Tibial nerve (tissue), 4 donors: ENCODE measurements around the gene GJB5. TPM values are rescaled to one million over a fixed set of nuclear protein-coding genes. Genes with fewer than 3 reads are reported as not detected.

Experiments used
- DNase-seq, 2 donors: peaks; one replicate each; pipeline ENCODE4 v3.0.0-alpha.2; 2019; ENCODE audit warnings: low spot score in 2 of 2
- H3K27ac ChIP-seq, 4 donors: fragments of 200-600 bp; sonication (generic) in 3 of 4; one replicate each; pipeline ENCODE4 v1.5.1; 2017 to 2019; ENCODE audit warnings: mild to moderate bottlenecking in 1 of 4
- H3K27me3 ChIP-seq, 2 donors: fragments of 200-600 bp; sonication (generic) in 1 of 2; one replicate each; pipeline versions ENCODE4 v1.5.1 to v1.6.0; 2017 to 2019
- H3K36me3 ChIP-seq, 3 donors: fragments of 200-600 bp; sonication (generic); one replicate each; pipeline ENCODE4 v1.5.1; 2018 to 2019
- H3K4me1 ChIP-seq, 4 donors: fragments of 200-600 bp; sonication (generic) in 3 of 4; one replicate each; pipeline ENCODE4 v1.5.1; 2017 to 2019
- H3K4me3 ChIP-seq, 4 donors: fragments of 200-600 bp; sonication (generic) in 3 of 4; one replicate each; pipeline ENCODE4 v1.5.1; 2017 to 2019; ENCODE audit warnings: mild to moderate bottlenecking in 1 of 4, moderate library complexity in 1 of 4
- H3K9me3 ChIP-seq, 4 donors: fragments of 200-600 bp; sonication (generic) in 3 of 4; one replicate each; pipeline ENCODE4 v1.5.1; 2017 to 2019
- CTCF ChIP-seq, 5 experiments: fragments of 200-600 bp in 3 of 5; fragments of 450-650 bp in 2 of 5; sonication (generic) in 3 of 5; IDR thresholded peaks; one replicate each; pipeline ENCODE4 v1.5.1; 2016 to 2019; ENCODE audit warnings: antibody characterized with exemption in 5 of 5, mild to moderate bottlenecking in 3 of 5, moderate library complexity in 2 of 5
- EP300 ChIP-seq, 2 donors: sonication (generic); formaldehyde crosslinking; IDR thresholded peaks; one replicate each; pipeline ENCODE4 v1.6.1; 2017; ENCODE audit warnings: antibody characterized with exemption in 2 of 2, mild to moderate bottlenecking in 1 of 2
- POLR2A ChIP-seq, 2 donors: fragments of 450-650 bp; IDR thresholded peaks; one replicate each; pipeline ENCODE4 v1.6.1; 2017; ENCODE audit warnings: antibody characterized with exemption in 2 of 2, mild to moderate bottlenecking in 2 of 2, moderate library complexity in 2 of 2
- WGBS, 2 donors: methylation state at CpG; one replicate each; pipeline ENCODE4 v1.1.5; 2018; 5-methylcytosine and 5-hydroxymethylcytosine counted together
- total RNA-seq, 4 donors: library from RNA; depleted of rRNA; stranded (reverse); fragments of >200 nt; gene quantifications; one replicate each; pipeline ENCODE4 v1.1.0, GENCODE V29; 2016

The GJB5 gene
- total RNA-seq, 4 donors from 2014 or later = 0.22 to 1.0 TPM; not detected in 2

GRCh38 chr1:34796990-34797389 lies 42.1 kb downstream of the GJB5 start:
- TF ChIP-seq CTCF (IDR thresholded peaks at IDR 0.05) (no peak), POLR2A (IDR thresholded peaks at IDR 0.05) (no peak), EP300 (IDR thresholded peaks at IDR 0.05) (no peak)
- Histone ChIP-seq H3K4me1 (peaks cover 0 to 12% (median 0%) of the 10 kb centered on the region in 4 donors), H3K27ac (peak overlapping the region in 1 of 4 donors; percentile 62), H3K9me3 (no peaks in the 10 kb centered on the region), H3K4me3 (peak overlapping the region in 1 of 4 donors; percentile 48), H3K27me3 (peaks cover 0 to 10% of the 10 kb centered on the region in 2 donors), H3K36me3 (peaks cover 0 to 47% (median 0%) of the 10 kb centered on the region in 3 donors)
- WGBS, 2 donors = 61 to 77% methylated on average over 6 of the region's 6 CpGs
- DNase-seq = no peak

- TF ChIP-seq CTCF (IDR thresholded peaks at IDR 0.05) (no peak), EP300 (IDR thresholded peaks at IDR 0.05) (no peak), POLR2A (IDR thresholded peaks at IDR 0.05) (no peak)
- no peaks in the 10 kb centered on the region for H3K27me3 ChIP-seq
- peaks cover 0 to 5% (median 0%) of the 10 kb centered on the region in 4 donors for H3K9me3 ChIP-seq
- H3K36me3 ChIP-seq = peaks cover 0 to 40% (median 0%) of the 10 kb centered on the region in 3 donors
- no peaks in the 10 kb centered on the region for H3K4me1 ChIP-seq
- WGBS, 2 donors = 80 to 91% methylated on average over 6 of the region's 6 CpGs
- no peak overlapping the region for H3K4me3 ChIP-seq
- no peak for DNase-seq
- no peak overlapping the region for H3K27ac ChIP-seq
Measured at GRCh38 chr1:34800214-34800613, 45.4 kb downstream of the GJB5 start.

GRCh38 chr1:34803770-34804169 lies 48.9 kb downstream of the GJB5 start:
- Histone ChIP-seq H3K36me3 (peaks cover 0 to 16% (median 0%) of the 10 kb centered on the region in 3 donors), H3K27ac (no peak overlapping the region), H3K4me3 (no peak overlapping the region), H3K27me3 (no peaks in the 10 kb centered on the region), H3K4me1 (no peaks in the 10 kb centered on the region), H3K9me3 (peaks cover 0 to 5% (median 0%) of the 10 kb centered on the region in 4 donors)
- no peak for TF ChIP-seq CTCF (IDR thresholded peaks at IDR 0.05)
- no peak for TF ChIP-seq EP300 (IDR thresholded peaks at IDR 0.05)
- TF ChIP-seq POLR2A (IDR thresholded peaks at IDR 0.05) = no peak
- no peak for DNase-seq
- WGBS, 2 donors = 95 to 99% methylated on average over 3 of the region's 3 CpGs

- H3K4me3 ChIP-seq = no peak overlapping the region
- no peak for DNase-seq
- H3K9me3 ChIP-seq = peaks cover 0 to 5% (median 0%) of the 10 kb centered on the region in 4 donors
- H3K27ac ChIP-seq = no peak overlapping the region
- no peaks in the 10 kb centered on the region for H3K27me3 ChIP-seq
- TF ChIP-seq EP300 (IDR thresholded peaks at IDR 0.05) (no peak), CTCF (IDR thresholded peaks at IDR 0.05) (no peak), POLR2A (IDR thresholded peaks at IDR 0.05) (no peak)
- no peaks in the 10 kb centered on the region for H3K4me1 ChIP-seq
- peaks cover 0 to 16% (median 0%) of the 10 kb centered on the region in 3 donors for H3K36me3 ChIP-seq
- 53 to 66% methylated on average over 3 of the region's 3 CpGs for WGBS, 2 donors
Measured at GRCh38 chr1:34806396-34806795, 51.5 kb downstream of the GJB5 start.

Other genes with a start within 250 kb of the GJB5 start
- gene GJB4, start 4.7 kb downstream of the GJB5 start, total RNA-seq = not detected
- gene GJB3, start 26.2 kb downstream of the GJB5 start, total RNA-seq = under 1 TPM in 2 of 4 donors, not detected in 2; 0.22 to 0.63 TPM
- gene GJA4, start 38.0 kb downstream of the GJB5 start, total RNA-seq = 10 to 100 TPM; 20.3 to 65.1 (median 37.2) TPM
- gene SMIM12, start 104.7 kb downstream of the GJB5 start, total RNA-seq = 10 to 100 TPM; 17.5 to 35.1 (median 22.0) TPM
- under 1 TPM in 3 of 4 donors, not detected in 1; 0.42 to 0.87 (median 0.78) TPM for gene DLGAP3, start 174.6 kb downstream of the GJB5 start, total RNA-seq
- gene TMEM35B, start 230.3 kb downstream of the GJB5 start, total RNA-seq = 10 to 100 TPM; 42.9 to 66.5 (median 62.2) TPM